SK-N-SH (cell line): Measurements from ENCODE around the gene RBM10.

ENCODE experiments used
- CTCF ChIP-seq: fragments of 200-600 bp; sonication (generic); IDR thresholded peaks from 2 replicates; pipeline ENCODE4 v1.6.1; 2017; ENCODE audit warnings: antibody characterized with exemption, mild to moderate bottlenecking, moderate library complexity
- NFIC ChIP-seq: IDR thresholded peaks from 2 replicates; pipeline ENCODE4 v1.4.0; 2012; ENCODE audit warnings: borderline replicate concordance
- POLR2AphosphoS5 ChIP-seq: IDR thresholded peaks from 2 replicates; pipeline ENCODE4 v1.6.1; 2012; ENCODE audit warnings: low read depth, low read length
- RCOR1 ChIP-seq: fragments of 150-350 bp; IDR thresholded peaks from 2 replicates; pipeline ENCODE4 v1.6.1; 2017; ENCODE audit warnings: antibody characterized with exemption, low read length
- USF1 ChIP-seq: IDR thresholded peaks from 2 replicates; pipeline ENCODE4 v1.4.0; 2012; ENCODE audit warnings: low read depth, borderline replicate concordance

- TF ChIP-seq CTCF (no peak), NFIC (no peak), RCOR1 (no peak), USF1 (no peak), POLR2AphosphoS5 (no peak)
These were observed 53.7 kb downstream of the RBM10 start for GRCh38 chrX:47198687-47199080.
